GM08714 (cell line): Measurements from ENCODE around the gene SDCCAG8.
"Not testable (repeated sequence)": the region's sequence is repeated elsewhere in the genome, so short reads cannot be mapped to it uniquely, and the experiment has no call there.

ENCODE experiments used
- H3K4me3 ChIP-seq: fragments of 200-500 bp; sonication (Bioruptor generic); 2 replicates; pipeline ENCODE4 v1.5.1; 2014; ENCODE audit warnings: mild to moderate bottlenecking, low read length, inconsistent platforms
- ZNF274 ChIP-seq: IDR thresholded peaks from 2 replicates; pipeline ENCODE4 v1.6.1; 2012; ENCODE audit warnings: mild to moderate bottlenecking, low read depth, low read length

Gene SDCCAG8

DNA sequence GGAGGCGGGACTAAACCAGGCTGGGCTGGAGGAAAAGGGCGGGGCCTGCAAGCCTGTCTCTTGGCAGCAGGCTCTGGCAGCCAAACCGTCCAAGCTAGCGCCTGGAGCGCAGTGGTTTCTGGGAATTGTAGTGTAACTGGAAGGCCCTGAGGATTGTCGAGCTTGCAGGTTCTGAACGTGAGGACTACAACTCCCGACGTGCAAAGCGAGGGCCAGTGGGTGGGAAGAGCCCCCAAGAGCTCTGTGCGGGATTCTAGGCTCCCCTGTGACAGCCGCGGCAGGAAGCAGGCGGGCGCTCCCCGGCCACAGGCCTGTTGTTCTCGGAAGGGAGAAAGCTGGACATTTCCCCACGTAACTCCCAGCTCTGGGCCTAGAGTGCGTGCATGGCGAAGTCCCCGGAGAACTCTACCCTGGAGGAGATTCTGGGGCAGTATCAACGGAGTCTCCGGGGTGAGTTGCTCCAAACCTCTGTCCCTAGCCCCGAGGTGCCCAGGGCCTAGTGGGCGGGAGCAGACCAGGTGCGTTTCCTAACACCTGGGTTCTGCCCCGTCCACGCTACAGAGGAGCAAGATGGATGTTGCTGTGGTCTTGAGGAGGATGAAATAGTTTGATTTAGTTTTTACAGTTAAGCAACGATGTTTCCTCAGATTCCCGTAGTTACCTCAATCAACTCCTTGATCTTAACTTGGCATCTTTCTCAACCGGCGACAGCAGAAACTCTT is at the start of gene SDCCAG8:
Gene SDCCAG8 (plus strand): TSS at position 251 of the 722 bp plus-strand sequence. CDS start 133 bp downstream, at position 384.
- no peak for TF ChIP-seq ZNF274
- peak within 1 kb of the TSS; percentile 91 for H3K4me3 ChIP-seq

DNA sequence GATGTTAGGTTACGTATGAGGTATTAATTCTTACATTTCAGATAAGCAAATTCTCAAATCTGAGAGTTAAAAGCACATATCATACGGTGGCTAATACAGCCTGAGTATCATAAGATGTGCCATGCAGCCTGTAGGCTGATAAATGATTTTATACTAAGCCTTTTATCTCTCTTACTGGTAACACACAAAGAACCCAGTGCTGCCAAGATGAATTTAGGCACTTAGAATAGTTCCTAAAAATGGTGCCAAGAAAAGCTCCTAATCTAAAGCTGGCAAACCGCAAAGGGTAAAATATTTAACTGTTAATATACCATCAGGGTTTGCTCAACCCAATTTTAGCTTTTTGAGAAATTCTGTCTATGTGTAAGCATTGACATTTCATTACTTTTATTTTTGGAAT is 43.9 kb upstream of the SDCCAG8 start:
- not testable (repeated sequence) for H3K4me3 ChIP-seq

DNA sequence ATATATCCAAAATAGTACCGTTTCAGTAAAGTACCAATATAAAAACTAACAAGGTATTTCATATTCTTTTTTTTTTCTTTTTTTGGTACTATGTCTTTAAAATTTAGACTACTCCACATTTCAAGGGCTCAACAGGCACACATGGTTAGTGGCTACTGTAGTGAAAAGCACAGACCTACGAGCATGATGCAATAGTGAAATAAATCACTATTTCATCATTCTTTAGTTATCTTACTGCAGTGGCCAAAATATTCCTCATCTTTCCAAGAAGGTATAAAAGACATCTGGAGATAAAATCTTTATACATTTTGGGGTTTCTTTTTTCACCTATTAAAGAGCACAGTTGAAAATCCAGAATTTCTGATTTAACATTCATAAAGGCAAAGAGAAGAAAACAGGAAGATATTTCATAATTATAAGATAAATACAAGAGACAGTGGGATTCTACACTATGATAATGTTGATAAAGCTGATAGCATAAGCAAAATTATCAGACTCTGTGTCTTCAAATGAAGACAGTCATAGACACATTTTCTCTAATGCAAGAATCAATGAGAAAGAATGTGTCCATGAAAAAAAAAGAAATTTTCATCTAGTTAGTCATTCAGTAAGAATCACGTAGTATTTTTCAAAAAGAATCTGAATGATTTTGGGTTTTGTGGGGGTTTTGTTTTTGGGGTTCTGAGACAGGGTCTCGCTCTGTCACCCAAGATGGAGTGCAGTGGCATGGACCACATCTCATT is 42.6 kb upstream of the SDCCAG8 start:
- TF ChIP-seq ZNF274: no peak
- no peak overlapping the region for H3K4me3 ChIP-seq

DNA sequence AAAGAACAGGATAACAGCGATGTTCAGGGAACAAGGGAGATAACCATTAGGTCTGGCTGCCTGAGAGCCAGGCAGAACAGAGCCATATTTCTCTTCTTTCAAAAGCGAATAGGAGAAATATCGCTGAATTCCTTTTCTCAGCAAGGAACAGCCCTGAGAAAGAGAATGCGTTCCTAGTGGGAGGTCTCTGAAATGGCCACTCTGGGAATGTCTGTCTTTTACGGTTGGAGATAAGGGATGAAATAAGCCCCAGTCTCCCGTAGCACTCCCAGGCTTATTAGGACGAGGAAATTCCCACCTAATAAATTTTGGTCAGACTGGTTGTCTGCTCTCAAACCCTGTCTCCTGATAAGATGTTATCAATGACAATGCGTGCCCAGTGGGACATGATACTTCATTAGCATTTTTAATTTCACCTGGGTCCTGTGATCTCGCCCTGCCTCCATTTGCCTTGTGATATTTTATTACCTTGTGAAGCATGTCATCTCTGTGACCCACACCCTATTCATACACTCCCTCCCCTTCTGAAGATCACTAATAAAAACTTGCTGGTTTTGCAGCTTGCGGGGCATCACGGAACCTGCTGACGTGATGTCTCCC is 40.5 kb upstream of the SDCCAG8 start:
- not testable (repeated sequence) for H3K4me3 ChIP-seq

DNA sequence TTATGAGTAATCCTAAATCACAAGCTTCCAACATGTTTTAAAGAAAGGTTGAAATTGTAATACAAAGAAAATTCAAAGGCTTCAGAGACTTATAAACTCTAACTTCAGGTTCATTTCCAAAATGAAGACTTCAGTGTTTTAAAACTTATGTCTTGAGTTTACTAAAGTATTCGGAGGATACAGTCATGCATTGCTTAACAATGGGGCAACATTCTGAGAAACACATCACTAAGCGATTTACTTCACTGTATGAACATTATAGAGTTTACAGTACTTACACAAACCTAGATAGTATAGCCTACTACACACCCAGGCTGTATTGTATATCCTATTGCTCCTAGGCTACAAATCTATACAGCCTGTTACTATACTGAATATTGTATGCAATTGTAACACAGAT is 39.1 kb upstream of the SDCCAG8 start:
- no peak overlapping the region for H3K4me3 ChIP-seq
- no peak for TF ChIP-seq ZNF274

DNA sequence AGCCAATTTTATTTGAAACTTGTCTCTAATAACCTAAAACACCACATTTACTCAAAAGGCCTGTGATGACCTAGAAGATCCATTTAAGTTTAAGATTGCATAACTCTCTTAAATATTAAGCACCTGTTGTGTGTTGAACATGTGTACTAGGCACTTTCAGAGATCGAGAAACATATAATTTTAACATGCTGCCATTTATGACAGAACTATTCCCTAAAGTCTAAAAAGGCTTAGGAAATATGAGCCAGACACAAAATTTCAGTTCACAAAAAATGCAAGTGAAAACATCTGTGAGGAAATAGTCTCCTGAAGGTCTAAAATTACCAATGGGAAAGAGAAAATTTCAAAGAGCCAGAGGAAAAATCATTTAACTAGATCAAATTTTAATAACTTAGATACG is 38.5 kb upstream of the SDCCAG8 start:
- no peak for TF ChIP-seq ZNF274
- no peak overlapping the region for H3K4me3 ChIP-seq

DNA sequence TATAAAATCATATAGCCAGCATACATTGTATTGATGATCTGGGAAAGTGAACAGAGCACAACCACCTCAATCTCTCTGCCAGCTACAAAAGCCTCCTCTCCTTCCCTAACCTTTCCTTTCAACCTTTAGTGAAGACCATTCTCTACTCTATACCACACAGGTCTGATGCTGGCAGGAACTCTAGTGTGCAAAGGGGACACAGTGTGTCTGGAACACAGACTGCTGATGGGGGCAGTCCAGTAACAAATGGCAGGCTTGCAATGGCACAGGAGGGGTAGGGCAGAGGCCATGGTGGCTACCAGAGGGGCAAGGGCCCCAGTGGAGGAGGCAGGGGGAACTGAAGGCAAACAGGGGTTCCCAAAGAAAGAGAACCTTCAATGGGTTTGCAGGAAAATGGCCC is 37.8 kb upstream of the SDCCAG8 start:
- TF ChIP-seq ZNF274: no peak
- no peak overlapping the region for H3K4me3 ChIP-seq

DNA sequence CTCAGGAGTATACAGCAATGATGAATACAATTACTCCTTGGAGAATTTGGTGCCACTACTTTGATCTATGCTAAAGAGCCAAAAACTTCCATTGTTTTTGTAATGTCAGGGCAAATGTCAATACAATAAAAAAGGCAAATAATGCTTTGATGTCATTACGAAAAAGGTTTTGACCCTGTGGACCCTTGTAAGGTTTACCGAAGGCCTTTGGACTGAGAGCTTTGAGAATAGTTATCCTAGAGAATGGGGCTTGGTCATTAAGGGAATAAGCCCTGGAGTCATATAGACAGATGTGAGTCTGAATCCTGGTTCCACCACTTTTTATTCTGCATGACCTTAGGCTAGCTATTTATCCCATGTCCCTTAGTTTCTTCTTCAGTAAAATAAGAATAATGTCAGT is 28.2 kb upstream of the SDCCAG8 start:
- H3K4me3 ChIP-seq: no peak overlapping the region
- no peak for TF ChIP-seq ZNF274

DNA sequence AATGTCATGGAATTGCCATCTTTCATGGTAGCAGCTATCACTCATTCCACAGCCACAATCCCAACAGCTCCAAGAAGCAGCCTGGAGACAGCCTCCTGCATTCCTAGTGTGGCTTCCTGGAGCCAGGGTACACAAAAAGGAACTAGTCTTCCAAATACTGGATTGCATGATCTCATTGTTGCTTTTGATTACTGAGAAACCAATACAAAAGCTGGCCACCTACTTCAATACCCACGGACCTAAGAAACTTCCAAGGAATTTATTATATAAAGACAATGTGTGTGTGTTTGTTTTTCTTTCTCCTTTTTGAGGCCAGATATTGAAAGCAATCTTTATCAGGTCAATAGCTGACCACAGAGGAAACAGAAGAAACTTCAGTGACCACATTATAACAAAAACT is 26.3 kb upstream of the SDCCAG8 start:
- no peak for TF ChIP-seq ZNF274
- no peak overlapping the region for H3K4me3 ChIP-seq

DNA sequence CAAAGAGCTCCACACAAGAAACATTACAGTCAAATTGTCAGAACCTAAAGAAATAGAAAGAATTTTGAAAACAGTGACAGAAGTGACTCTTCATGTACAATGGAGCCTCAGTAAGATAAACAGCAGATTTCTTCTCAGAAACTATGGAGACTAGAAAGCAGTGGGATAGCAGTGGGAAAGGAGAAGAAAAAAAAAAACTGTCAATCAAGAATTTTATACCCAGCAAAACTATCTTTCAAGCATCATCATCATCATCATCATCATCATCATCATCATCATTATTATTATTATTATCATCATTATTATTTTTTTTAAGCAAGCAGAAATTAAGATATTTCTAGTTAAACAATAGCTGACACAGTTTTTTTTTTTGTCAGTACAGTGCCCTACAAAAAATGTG is 24.9 kb upstream of the SDCCAG8 start:
- TF ChIP-seq ZNF274: no peak
- no peak overlapping the region for H3K4me3 ChIP-seq

DNA sequence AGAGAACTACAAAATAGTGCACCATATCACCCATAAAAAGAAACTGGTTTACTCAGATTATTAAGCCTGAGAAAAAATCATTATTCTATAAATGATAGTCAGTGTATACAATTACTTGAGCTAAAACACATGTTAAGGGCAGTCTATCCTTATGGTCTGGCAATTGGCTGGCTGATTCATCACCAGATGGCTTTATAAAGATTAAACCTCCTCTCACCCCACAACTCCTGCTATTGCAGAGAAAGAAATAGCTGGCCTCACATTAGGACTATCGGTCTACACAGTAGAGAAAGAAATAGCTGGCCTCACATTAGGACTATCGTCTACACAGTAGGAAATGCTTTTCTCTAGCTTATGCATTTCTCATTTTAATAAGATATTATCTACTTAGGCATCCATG is 21.9 kb upstream of the SDCCAG8 start:
- no peak for TF ChIP-seq ZNF274
- no peak overlapping the region for H3K4me3 ChIP-seq

DNA sequence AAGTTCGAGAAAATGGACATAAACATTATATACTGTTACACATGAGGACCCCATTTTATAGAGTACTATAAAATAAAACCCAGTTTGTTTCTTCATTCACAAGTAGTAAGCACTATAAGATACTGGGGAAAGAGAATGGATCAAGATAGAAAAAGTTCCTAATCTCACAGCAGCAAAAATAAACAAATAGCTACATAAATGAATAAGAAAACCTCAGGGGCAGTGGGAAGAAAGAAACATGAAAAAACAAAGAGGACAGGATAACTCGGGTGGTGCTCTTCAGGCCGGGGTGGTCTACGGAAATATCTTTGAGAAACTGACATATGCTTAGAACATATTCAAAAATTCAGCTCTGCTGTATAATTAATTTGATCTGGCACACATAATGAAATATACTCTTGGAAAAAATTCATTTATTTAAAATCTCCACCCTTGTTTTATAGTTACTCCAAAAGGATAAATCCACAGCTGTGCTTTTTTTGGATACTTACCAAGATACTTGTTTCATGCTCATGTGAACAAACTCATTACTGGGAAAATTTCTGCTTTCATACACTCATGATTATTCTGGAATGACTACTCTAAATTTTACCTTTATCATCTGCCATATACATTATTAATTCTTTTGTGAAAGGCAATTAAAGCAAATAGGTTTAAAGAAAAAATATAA is 20.7 kb upstream of the SDCCAG8 start:
- no peak for TF ChIP-seq ZNF274
- H3K4me3 ChIP-seq: no peak overlapping the region

DNA sequence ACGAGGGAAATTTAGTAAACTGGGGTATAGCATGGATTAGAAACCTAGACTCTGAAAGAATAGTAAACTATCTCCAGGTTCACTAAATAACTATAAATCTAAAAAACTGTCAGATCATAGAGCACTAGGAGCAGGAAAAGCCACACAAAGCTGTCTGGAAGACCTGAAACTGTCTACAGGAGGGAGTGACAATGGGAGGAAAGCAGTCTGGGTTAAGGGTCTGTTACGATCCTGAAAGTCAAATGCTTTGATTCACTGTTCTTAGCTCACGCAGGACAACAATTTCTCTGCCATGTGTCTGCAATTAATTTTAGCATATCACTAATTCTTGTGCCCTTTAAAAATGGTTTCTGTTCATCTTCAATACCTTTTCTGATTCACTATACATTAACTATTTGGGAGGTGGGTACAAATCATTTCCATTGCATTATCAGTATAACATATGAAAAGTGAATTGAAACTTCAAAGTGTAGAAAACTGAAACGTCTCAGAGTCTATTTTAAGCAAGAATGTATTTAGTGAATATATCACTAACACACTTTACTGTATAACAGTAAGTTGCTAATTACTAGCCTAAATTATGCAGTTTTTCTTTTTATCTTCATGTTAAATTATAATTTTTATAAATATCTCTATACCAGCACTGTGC is 19.1 kb upstream of the SDCCAG8 start:
- H3K4me3 ChIP-seq: peak overlapping the region; percentile 57
- TF ChIP-seq ZNF274: no peak

DNA sequence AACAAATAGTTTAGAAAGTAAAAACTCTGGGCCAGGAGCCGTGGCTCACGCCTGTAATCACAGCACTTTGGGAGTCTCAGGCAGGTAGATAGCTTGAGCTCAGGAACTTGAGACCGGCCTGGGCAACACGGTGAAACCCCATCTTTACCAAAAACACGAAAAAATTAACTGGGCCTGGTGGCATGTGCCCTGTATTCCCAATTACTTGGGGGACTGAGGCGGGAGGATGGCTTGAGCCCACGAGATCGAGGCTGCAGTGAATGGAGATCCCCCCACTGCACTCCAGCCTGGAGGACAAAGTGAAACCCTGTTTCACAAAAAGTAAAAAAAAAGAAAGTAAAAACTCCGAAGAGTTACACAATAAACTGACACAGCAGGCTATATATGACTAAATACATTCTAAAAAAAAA is 11.4 kb upstream of the SDCCAG8 start:
- TF ChIP-seq ZNF274: no peak
- no peak overlapping the region for H3K4me3 ChIP-seq
